ENCODE measurements around the gene TOMM40.
"Not testable (repeated sequence)": the region's sequence is repeated elsewhere in the genome, so short reads cannot be mapped to it uniquely, and the experiment has no call there.

Gene TOMM40

GRCh38 chr19:44891016-44891882 is at the start of gene TOMM40:
TSS of gene TOMM40 (plus strand) at chr19:44891254. CDS start at chr19:44891416, 162 bp downstream.
- in situ Hi-C loops (cut with MboI; ENCODE audit: low sequenced_read_pairs) = no loop called here

DNA sequence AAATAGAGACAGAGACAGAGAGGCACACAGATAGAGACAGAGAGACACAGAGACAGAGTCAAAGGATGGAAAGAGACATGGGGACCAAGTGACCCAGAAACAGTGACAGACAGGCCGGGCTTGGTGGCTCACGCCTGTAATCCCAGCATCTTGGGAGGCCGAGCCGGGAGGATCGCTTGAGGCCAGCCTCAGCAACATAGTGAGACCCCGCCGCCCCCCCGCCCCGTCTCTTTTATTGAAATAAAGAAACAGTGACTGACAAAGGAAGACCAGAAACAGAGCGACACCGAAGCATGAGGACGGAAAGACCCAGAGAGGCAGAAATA is 45.8 kb upstream of the TOMM40 start:
- in situ Hi-C loops (cut with MboI; ENCODE audit: low sequenced_read_pairs) = no loop called here

- in situ Hi-C loops (cut with MboI; ENCODE audit: low sequenced_read_pairs) = no loop called here
Observed at GRCh38 chr19:44845612-44846454, 45.2 kb upstream of the TOMM40 start, which contains the start of gene NECTIN2. TSS of gene NECTIN2 (plus strand) at chr19:44846297. CDS start at chr19:44846526, 229 bp downstream.

GRCh38 chr19:44846455-44847143 is 44.5 kb upstream of the TOMM40 start:
- in situ Hi-C loops (cut with MboI; ENCODE audit: low sequenced_read_pairs) = no loop called here

DNA sequence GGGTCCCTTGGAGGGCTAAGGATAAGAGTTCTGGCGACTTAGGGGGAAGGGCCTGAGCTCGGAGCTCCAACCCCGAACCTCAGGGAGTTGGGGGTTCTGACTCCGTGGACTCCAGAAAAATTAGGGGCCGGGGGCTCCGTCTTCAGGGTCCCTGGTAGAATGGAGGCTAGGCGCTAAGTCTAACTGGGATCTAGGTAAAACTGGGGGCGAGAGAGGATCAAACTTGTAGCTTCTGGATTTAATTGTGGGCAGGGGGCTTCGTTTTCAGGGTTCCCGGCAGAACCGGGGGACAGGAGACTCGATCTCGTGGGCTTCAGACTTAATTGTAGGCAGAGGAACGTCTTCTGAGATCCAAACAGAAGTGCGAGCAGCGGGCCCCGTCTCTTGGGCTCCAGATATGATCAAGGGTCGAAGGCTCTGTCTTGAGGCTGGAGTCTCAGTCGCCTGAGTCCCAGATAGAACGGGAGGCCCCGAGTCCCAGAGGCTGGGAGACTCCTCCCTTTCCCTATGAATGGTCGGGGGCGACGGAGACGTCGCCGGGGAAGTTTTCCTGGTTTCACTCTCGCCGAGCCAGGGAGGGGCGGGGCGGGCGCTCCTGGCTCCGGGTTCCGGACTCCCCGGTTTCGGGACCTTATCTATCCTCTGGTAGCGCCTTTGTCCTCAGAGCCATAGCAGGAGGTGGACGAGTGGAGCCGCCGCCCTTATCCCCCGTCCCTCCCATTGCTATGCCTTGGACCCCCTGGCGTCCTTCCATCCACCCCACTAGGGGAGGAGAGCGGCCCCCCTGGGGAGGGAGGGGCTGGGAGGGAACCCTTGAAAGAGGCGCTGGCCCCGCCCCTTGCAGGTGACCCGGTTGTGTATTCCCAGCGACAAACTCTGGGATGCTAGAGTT is 43.7 kb upstream of the TOMM40 start:
- in situ Hi-C loops (cut with MboI; ENCODE audit: low sequenced_read_pairs) = no loop called here

GRCh38 chr19:44848036-44848811 is 42.8 kb upstream of the TOMM40 start:
- in situ Hi-C loops (cut with MboI; ENCODE audit: low sequenced_read_pairs) = no loop called here

- in situ Hi-C loops (cut with MboI; ENCODE audit: low sequenced_read_pairs) = no loop called here
Observed at GRCh38 chr19:44848812-44849447, 42.1 kb upstream of the TOMM40 start.

- in situ Hi-C loops (cut with MboI; ENCODE audit: low sequenced_read_pairs) = no loop called here
Observed at GRCh38 chr19:44850641-44851109, 40.4 kb upstream of the TOMM40 start.

DNA sequence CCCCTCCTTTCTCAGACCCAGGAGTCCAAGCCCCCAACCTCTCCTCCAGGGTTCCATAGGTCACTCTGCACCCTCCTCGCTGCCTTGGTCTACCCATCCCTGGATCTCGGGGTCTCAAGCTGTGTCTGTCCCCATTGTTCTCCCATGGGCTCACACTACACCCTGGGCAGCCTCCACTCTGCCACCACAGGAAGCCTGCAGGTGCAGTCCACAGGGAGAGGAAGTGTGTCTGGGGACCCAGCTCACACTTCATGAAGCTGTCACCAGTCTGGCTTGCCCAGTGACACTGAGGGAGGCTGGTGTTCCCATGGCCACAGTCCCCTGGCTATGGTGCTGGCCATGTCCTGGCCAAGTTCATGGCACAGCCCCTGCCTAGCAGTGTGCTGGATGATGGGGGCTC is 39.6 kb upstream of the TOMM40 start:
- in situ Hi-C loops (cut with MboI; ENCODE audit: low sequenced_read_pairs) = no loop called here

GRCh38 chr19:44855606-44856005 is 35.4 kb upstream of the TOMM40 start:
- in situ Hi-C loops (cut with MboI; ENCODE audit: low sequenced_read_pairs) = no loop called here

- in situ Hi-C loops (cut with MboI; ENCODE audit: low sequenced_read_pairs) = no loop called here
Observed at GRCh38 chr19:44856421-44857083, 34.5 kb upstream of the TOMM40 start.

GRCh38 chr19:44857837-44858236 is 33.2 kb upstream of the TOMM40 start:
- in situ Hi-C loops (cut with MboI; ENCODE audit: low sequenced_read_pairs) = no loop called here

DNA sequence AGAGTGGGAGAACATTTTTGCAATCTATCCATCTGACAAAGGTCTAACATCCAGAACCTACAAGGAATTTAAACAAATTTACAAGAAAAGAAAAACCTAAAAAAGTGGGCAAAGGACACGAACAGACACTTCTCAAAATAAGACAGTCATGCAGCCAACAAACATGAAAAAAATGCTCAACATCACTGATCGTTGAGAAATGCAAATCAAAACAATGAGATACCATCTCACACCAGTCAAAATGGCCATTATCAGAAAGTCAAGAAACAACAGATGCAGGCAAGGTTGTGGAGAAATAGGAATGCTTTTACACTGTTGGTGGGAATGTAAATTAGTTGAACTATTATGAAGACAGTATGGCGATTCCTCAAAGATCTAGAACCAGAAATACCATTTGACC is 29.5 kb upstream of the TOMM40 start:
- in situ Hi-C loops (cut with MboI; ENCODE audit: low sequenced_read_pairs) = not testable (repeated sequence)

DNA sequence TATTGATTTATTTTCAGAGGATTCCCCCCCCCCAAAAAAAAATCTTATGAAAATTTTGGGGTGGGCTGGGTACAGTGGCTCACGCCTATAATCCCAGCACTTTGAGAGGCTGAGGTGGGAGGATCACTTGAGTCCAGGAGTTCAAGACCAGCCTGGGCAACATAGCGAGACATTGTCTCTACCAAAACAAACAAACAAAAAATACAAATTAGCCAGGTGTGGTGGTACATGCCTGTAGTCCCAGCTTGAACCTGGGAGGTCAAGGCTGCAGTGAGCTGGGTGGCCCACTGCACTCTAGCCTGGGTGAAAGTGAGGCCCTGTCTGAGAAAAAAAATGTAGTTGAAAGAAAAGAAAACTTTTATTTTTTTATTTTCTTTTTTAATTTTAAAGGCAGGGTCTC is 27.1 kb upstream of the TOMM40 start:
- in situ Hi-C loops (cut with MboI; ENCODE audit: low sequenced_read_pairs) = no loop called here

- in situ Hi-C loops (cut with MboI; ENCODE audit: low sequenced_read_pairs) = no loop called here
Observed at GRCh38 chr19:44865196-44865767, 25.8 kb upstream of the TOMM40 start.

DNA sequence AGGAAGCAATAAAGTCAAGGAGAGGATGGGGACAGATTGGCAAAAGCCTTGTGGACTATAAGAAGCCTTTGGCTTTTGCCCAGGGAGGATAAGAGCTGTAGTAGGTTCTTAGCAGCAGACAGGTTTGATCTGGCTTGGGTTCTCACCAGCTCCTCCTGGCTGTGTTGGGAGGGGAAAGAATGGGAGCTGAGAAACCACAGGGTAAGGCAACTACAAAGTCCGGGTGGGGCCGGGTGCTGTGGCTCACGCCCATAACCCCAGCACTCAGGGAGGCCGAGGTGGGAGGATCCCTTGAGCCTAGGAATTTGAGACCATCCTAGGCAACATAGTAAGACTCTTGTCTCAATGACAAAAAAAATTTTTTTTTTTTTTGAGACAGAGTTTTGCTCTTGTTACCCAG is 24.4 kb upstream of the TOMM40 start:
- in situ Hi-C loops (cut with MboI; ENCODE audit: low sequenced_read_pairs) = no loop called here

DNA sequence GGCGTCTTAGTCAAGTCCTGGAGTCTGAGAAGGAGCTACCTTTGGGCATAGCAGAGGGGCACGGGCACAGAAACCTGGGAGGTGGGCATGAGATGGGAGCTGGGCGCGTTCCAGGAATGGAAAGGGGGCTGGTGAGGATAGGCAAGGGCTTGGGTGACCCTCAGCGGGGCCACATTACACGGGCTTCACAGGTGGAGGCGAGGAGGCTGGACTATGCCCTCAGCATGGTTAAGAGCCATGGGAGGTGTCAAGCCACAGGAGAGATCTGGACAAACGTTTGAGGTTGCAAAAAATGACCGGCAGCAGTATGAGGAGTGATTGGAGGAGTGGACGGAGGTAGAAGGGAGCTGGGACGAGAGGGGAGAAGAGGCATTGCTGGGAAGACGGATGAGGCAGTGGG is 23.5 kb upstream of the TOMM40 start:
- in situ Hi-C loops (cut with MboI; ENCODE audit: low sequenced_read_pairs) = no loop called here

All from HL-60/S4 treated with phorbol 12-myristate 13-acetate at 8.2 ng/mL for 4 days and 3 days (cell line).